ENCODE data around the gene ITPR2.

- no peak for TF ChIP-seq CTCF (IDR thresholded peaks at IDR 0.05; ENCODE audit: control extremely low read depth in 1 of 3, insufficient read depth in 1 of 3, low read depth in 1 of 3, low read length in 3 of 3)
- TF ChIP-seq POLR2A (IDR thresholded peaks at IDR 0.05; ENCODE audit: control extremely low read depth in 1 of 2, low read depth in 2 of 2, low read length in 2 of 2), result no peak
- no peak for TF ChIP-seq JUND (IDR thresholded peaks at IDR 0.05; ENCODE audit: low read length)
- no peak for TF ChIP-seq SP1 (IDR thresholded peaks at IDR 0.05; ENCODE audit: low read depth, low read length)
- TF ChIP-seq KDM1A (IDR thresholded peaks at IDR 0.05; ENCODE audit: borderline replicate concordance, low read length), result no peak
- TF ChIP-seq BCL11A (IDR thresholded peaks at IDR 0.05; ENCODE audit: low read depth in 2 of 2, low read length in 2 of 2), result no peak
- TF ChIP-seq ZNF274 (IDR thresholded peaks at IDR 0.05; ENCODE audit: borderline replicate concordance, extremely low read depth, low read length), result no peak
- TF ChIP-seq BACH1 (IDR thresholded peaks at IDR 0.05; ENCODE audit: low read length), result no peak
- TF ChIP-seq MAFK (IDR thresholded peaks at IDR 0.05; ENCODE audit: low read depth, low read length), result no peak
- TF ChIP-seq CREB1 (IDR thresholded peaks at IDR 0.05), result no peak
Observed at GRCh38 chr12:26327975-26328644, 504.9 kb downstream of the ITPR2 start.
